Measurements from ENCODE around the gene DNAJA4.

DNA sequence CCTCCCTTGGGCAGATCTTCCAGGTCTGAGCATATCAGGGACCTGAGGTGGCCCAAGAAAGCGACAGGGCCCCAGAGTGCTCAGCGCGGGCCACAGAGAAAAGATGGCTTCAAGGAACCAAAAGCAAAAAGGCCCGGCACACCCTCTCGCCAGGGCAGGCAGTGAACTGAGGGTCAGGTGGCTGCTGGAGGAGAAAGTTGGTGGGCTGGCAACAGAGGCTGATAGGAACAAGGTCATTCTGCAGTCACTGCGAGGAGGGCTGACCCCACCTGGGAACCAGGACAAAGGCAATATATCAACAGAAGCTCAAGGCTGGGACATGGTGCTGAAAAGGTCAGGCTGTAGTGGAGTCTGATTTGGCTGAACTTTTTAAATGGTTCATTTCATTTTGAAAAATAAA, 27.2 kb upstream of the DNAJA4 start:
- TF ChIP-seq, protein P1, sequence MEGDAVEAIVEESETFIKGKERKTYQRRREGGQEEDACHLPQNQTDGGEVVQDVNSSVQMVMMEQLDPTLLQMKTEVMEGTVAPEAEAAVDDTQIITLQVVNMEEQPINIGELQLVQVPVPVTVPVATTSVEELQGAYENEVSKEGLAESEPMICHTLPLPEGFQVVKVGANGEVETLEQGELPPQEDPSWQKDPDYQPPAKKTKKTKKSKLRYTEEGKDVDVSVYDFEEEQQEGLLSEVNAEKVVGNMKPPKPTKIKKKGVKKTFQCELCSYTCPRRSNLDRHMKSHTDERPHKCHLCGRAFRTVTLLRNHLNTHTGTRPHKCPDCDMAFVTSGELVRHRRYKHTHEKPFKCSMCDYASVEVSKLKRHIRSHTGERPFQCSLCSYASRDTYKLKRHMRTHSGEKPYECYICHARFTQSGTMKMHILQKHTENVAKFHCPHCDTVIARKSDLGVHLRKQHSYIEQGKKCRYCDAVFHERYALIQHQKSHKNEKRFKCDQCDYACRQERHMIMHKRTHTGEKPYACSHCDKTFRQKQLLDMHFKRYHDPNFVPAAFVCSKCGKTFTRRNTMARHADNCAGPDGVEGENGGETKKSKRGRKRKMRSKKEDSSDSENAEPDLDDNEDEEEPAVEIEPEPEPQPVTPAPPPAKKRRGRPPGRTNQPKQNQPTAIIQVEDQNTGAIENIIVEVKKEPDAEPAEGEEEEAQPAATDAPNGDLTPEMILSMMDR (IDR thresholded peaks at IDR 0.05), result no peak
- TF ChIP-seq TP53 (CRISPR knock-in tag; IDR thresholded peaks at IDR 0.05), result no peak
- TF ChIP-seq ESRRA (IDR thresholded peaks at IDR 0.05; ENCODE audit: borderline replicate concordance, low read length), result no peak
- TF ChIP-seq EP300 (IDR thresholded peaks at IDR 0.05), result no peak
- TF ChIP-seq MAFK (IDR thresholded peaks at IDR 0.05; ENCODE audit: partially characterized antibody), result no peak

All from A549 (cell line).